AG08395 (cell line): Measurements from ENCODE around the gene MOB2.

Experiments
- DNase-seq: peaks from one replicate; pipeline ENCODE4 v3.0.0; 2012; ENCODE audit warnings: mixed read lengths, low spot score

The MOB2 gene

GRCh38 chr11:1485504-1485885 is 1.1 kb downstream of the MOB2 start:
- no peak for DNase-seq

- no peak for DNase-seq
These were observed 1.7 kb downstream of the MOB2 start for GRCh38 chr11:1484695-1485503.

GRCh38 chr11:1484061-1484671 is 2.4 kb downstream of the MOB2 start:
- no peak for DNase-seq

GRCh38 chr11:1483445-1483961 is 3.1 kb downstream of the MOB2 start:
- DNase-seq, result no peak

GRCh38 chr11:1482581-1483444 is 3.8 kb downstream of the MOB2 start:
- DNase-seq, result no peak

- no peak for DNase-seq
These were observed 4.6 kb downstream of the MOB2 start for GRCh38 chr11:1481861-1482441.

- DNase-seq, result no peak
These were observed 5.1 kb downstream of the MOB2 start for GRCh38 chr11:1481483-1481825.

- DNase-seq, result no peak
These were observed 5.8 kb downstream of the MOB2 start for GRCh38 chr11:1480555-1481482.

- DNase-seq, result no peak
These were observed 6.4 kb downstream of the MOB2 start for GRCh38 chr11:1480191-1480554.

- DNase-seq, result no peak
These were observed 6.9 kb downstream of the MOB2 start for GRCh38 chr11:1479678-1480118.

GRCh38 chr11:1479006-1479677 is 7.4 kb downstream of the MOB2 start:
- no peak for DNase-seq

GRCh38 chr11:1478544-1478943 is 8.0 kb downstream of the MOB2 start:
- DNase-seq, result no peak

- DNase-seq, result no peak
These were observed 8.6 kb downstream of the MOB2 start for GRCh38 chr11:1478011-1478410.

GRCh38 chr11:1476940-1477736 is 9.4 kb downstream of the MOB2 start:
- DNase-seq, result no peak

GRCh38 chr11:1475841-1476240 is 10.7 kb downstream of the MOB2 start:
- no peak for DNase-seq

GRCh38 chr11:1473786-1474185 is 12.8 kb downstream of the MOB2 start:
- no peak for DNase-seq

GRCh38 chr11:1473011-1473628 is 13.5 kb downstream of the MOB2 start:
- DNase-seq, result no peak

GRCh38 chr11:1472180-1473005 is 14.2 kb downstream of the MOB2 start:
- DNase-seq, result no peak
